Memory B cell (primary cell): ENCODE results near the gene CAMK1D.

Experiments
- ATAC-seq: fragments of 150-1000 bp; cut with Tn5 transposase; 2 replicates; pipeline ENCODE4 v1.10.0; 2021; ENCODE audit warnings: low read depth, mild to moderate bottlenecking, moderate library complexity
- DNase-seq, 2 donors: peaks; one replicate each; pipeline ENCODE4 v3.0.0; 2022; ENCODE audit warnings: low spot score in 2 of 2
- H3K27ac Mint-ChIP-seq: one replicate; pipeline ENCODE4 v1.8.0; 2022; ENCODE audit warnings: mild to moderate bottlenecking, moderate library complexity, mixed read lengths
- H3K27me3 Mint-ChIP-seq: one replicate; pipeline ENCODE4 v1.8.0; 2022; ENCODE audit warnings: mixed read lengths
- H3K36me3 Mint-ChIP-seq: one replicate; pipeline ENCODE4 v1.8.0; 2022; ENCODE audit warnings: mild to moderate bottlenecking, mixed read lengths
- H3K4me1 Mint-ChIP-seq: one replicate; pipeline ENCODE4 v1.8.0; 2022; ENCODE audit warnings: mixed read lengths
- H3K4me3 Mint-ChIP-seq: one replicate; pipeline ENCODE4 v1.8.0; 2022; ENCODE audit warnings: mild to moderate bottlenecking, moderate library complexity, mixed read lengths
- H3K9me3 Mint-ChIP-seq: one replicate; pipeline ENCODE4 v1.8.0; 2022; ENCODE audit warnings: mixed read lengths

The CAMK1D gene

DNA sequence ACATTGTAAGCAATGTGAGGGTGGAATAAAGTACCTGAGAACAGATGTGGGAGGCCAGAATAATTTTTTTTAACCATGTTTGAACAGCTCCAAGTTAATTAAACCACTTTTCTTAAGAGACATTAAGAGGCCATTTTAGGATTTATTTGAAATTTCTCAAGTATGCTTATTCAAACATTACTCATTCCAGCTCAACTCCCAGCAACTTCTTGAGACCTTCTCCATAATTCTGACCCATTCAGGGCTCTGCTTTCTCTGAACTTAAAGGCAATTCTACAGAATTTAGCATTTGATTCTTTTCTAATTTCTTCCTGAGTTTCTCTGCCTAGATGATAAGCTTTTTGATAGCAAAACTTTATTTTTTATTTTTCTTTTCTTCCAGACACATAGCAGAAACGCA, 314.5 kb downstream of the CAMK1D start:
- Mint-ChIP-seq H3K27ac (no peak overlapping the region), H3K4me1 (peaks cover 13% of the 10 kb centered on the region), H3K27me3 (no peaks in the 10 kb centered on the region), H3K4me3 (no peak overlapping the region), H3K9me3 (no peaks in the 10 kb centered on the region), H3K36me3 (peaks cover 18% of the 10 kb centered on the region)
- ATAC-seq, result no peak
- no peak for DNase-seq

DNA sequence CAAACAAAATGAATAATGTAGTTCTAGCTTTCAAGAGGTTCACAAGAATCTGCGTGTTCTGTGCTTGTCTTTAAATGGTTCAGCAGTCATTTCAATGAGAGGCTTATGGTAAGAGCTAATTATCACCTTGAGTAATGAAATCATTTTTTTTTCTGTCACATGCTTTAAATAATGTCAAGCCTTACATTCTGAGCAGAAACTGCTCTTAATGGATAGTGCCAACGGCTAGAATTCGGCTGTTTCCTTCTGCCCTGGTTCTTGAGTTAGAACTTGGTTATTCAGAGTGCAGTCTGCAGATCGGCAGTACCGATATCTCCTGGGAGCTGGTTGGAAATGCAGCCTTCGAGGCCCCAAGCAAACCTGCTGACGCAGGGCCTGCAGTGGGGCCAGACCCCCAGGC, 316.2 kb downstream of the CAMK1D start:
- ATAC-seq (no peak), DNase-seq (no peak)
- Mint-ChIP-seq H3K27me3 (no peaks in the 10 kb centered on the region), H3K9me3 (no peaks in the 10 kb centered on the region), H3K36me3 (peaks cover 30% of the 10 kb centered on the region), H3K4me1 (peaks cover 6% of the 10 kb centered on the region), H3K4me3 (no peak overlapping the region), H3K27ac (no peak overlapping the region)

DNA sequence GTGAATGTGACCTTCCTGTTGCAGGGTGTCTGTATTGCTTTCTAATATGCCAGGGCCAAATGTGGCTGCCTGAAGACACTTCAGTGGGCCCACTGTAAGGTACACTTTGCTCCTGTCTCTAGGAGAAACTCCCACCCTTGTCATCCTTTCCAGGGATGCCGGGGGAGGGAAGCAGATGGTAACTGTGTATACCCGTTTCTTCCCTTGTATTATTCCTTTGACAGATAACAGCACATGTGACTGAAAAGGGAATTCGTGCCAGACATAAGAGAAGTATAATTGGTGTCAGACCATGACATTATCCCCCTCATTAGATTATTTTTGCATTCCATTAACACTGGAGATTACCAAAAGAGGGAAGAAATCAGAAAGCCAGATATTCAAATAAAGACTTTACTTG, 317.7 kb downstream of the CAMK1D start:
- no peak overlapping the region for H3K4me3 Mint-ChIP-seq
- DNase-seq (no peak), ATAC-seq (no peak)
- peaks cover 35% of the 10 kb centered on the region for H3K36me3 Mint-ChIP-seq
- H3K9me3 Mint-ChIP-seq, result no peaks in the 10 kb centered on the region
- H3K4me1 Mint-ChIP-seq, result peaks cover 8% of the 10 kb centered on the region
- no peaks in the 10 kb centered on the region for H3K27me3 Mint-ChIP-seq
- H3K27ac Mint-ChIP-seq, result no peak overlapping the region

DNA sequence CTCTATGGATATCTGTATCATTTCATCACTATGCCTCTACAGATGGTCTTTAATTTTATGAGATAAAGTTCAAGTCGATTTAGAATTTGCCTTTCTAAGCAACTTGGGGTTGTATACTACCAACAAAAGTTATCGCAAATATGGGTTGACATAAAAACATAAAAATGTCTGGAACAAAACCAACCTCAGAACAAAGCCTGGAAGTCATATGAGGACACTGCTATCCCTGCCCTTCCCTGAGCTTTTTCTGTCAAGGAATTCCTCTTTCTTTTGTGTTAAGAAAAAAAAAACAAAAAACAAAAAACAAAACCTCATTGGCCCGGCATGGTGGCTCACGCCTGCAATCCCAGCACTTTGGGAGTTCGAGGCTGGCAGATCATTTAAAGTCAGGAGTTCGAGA, 319.3 kb downstream of the CAMK1D start:
- H3K36me3 Mint-ChIP-seq, result peaks cover 35% of the 10 kb centered on the region
- peaks cover 3% of the 10 kb centered on the region for H3K4me1 Mint-ChIP-seq
- ATAC-seq (no peak), DNase-seq (no peak)
- no peaks in the 10 kb centered on the region for H3K27me3 Mint-ChIP-seq
- H3K27ac Mint-ChIP-seq, result peak overlapping the region; percentile 39
- no peak overlapping the region for H3K4me3 Mint-ChIP-seq
- no peaks in the 10 kb centered on the region for H3K9me3 Mint-ChIP-seq

DNA sequence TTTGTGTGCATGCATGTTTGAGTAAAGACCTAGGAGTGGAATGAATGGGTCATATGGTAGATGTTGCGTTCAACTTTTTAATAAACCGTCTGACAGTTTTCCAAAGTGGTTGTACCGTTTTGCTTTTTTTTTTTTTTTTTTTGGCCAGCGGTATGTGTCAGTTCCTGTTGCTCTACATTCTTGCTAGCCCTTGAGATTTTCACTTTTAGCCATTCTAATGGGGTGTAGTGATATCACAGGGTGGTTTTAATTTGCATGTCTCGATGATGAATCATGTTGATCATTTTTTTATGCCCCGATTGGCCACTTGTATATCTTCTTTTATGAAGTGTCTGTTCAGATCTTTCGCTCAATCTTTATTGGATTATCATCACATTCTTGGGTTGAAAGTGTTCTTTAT, 320.7 kb downstream of the CAMK1D start:
- no peaks in the 10 kb centered on the region for H3K9me3 Mint-ChIP-seq
- DNase-seq (no peak), ATAC-seq (no peak)
- H3K27me3 Mint-ChIP-seq, result no peaks in the 10 kb centered on the region
- peaks cover 3% of the 10 kb centered on the region for H3K4me1 Mint-ChIP-seq
- H3K4me3 Mint-ChIP-seq, result no peak overlapping the region
- peaks cover 35% of the 10 kb centered on the region for H3K36me3 Mint-ChIP-seq
- peak overlapping the region; percentile 24 for H3K27ac Mint-ChIP-seq

DNA sequence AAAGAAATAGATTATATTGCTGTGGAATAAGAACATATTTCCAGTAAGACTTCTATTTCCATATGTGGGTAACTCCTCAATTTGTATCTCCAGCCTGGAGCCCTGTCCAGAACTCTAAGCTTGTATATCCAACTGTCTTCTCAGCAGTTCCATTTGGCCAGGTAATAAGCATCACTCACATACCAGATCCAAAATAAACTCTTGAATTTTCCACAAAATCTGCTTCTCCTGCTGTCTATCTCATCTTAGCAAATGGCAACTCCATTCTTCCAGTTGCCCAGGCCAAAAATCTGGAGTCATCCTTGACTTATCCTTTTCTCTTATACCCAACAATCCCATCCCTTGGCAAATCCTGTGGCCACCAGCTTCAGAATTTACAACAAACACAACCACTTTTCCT, 325.8 kb downstream of the CAMK1D start:
- Mint-ChIP-seq H3K36me3 (peaks cover 40% of the 10 kb centered on the region), H3K27ac (no peak overlapping the region), H3K9me3 (peaks cover 2% of the 10 kb centered on the region), H3K27me3 (no peaks in the 10 kb centered on the region), H3K4me1 (peaks cover 13% of the 10 kb centered on the region), H3K4me3 (no peak overlapping the region)
- ATAC-seq (no peak), DNase-seq (no peak)

DNA sequence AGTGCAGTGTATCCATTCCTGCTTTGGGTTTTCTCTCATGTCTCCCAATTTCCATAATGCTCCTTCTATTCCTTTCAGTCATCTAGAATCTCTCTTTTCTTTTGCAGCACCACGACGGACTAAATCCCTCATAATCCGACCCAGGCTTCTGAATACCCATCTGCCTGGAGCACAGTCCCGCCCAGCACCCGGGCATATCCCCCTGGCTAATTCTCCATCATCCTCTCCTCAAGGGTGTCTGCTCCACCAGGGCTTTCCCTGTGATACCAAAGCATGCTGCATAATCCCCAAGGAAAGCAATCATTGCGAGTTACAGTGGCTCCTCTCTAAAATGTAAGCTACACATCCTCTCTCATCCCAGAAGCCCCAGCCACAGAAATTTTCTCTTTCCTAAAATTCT, 330.3 kb downstream of the CAMK1D start:
- ATAC-seq (no peak), DNase-seq (no peak)
- Mint-ChIP-seq H3K9me3 (peaks cover 2% of the 10 kb centered on the region), H3K27ac (no peak overlapping the region), H3K4me3 (no peak overlapping the region), H3K36me3 (peaks cover 42% of the 10 kb centered on the region), H3K27me3 (no peaks in the 10 kb centered on the region), H3K4me1 (peaks cover 17% of the 10 kb centered on the region)

DNA sequence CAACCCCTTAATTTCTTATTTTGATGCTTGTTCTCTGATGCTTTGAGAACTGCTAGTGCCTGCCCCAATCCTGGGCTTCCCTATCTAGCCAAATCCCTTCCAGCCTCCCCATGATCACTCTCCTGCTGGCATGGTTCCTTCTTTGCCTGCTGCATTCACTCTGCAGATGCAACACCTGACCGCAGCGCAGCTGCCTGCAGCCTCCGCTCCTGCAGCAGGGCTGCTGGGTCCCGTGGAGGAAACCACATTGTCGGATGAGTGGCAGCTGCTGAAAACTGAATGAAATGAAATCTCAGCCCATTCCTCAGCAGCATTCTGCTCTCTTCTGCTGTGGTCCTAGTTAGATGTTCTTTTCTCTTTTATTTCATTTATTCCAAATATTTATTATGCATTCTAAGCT, 331.9 kb downstream of the CAMK1D start:
- no peak for ATAC-seq
- peaks cover 2% of the 10 kb centered on the region for H3K9me3 Mint-ChIP-seq

DNA sequence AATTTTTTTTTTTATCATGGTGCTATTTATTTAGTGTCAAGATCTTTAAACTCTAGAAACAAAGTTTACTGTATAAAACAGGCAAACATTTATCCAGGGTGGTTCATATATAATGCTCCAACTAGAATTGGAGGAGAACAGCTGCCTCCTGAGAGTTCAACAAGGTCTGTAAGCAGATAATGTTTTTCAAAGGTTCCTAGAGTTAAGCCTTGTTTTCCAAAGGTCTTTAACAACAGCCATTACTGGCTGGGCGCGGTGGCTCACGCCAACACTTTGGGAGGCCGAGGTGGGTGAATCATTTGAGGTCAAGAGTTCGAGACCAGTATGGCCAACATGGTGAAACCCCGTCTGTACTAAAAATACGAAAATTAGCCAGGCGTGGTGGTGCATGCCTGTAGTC, 335.4 kb downstream of the CAMK1D start:
- ATAC-seq (no peak), DNase-seq (no peak)
- Mint-ChIP-seq H3K9me3 (no peaks in the 10 kb centered on the region), H3K27me3 (no peaks in the 10 kb centered on the region), H3K27ac (no peak overlapping the region), H3K36me3 (peaks cover 12% of the 10 kb centered on the region), H3K4me1 (peaks cover 8% of the 10 kb centered on the region), H3K4me3 (no peak overlapping the region)

More for the DNA sequence above, 331.9 kb downstream of the CAMK1D start:
- Mint-ChIP-seq H3K4me3 (no peak overlapping the region), H3K27me3 (no peaks in the 10 kb centered on the region), H3K27ac (no peak overlapping the region), H3K36me3 (peaks cover 33% of the 10 kb centered on the region), H3K4me1 (peaks cover 11% of the 10 kb centered on the region)
- no peak for DNase-seq

DNA sequence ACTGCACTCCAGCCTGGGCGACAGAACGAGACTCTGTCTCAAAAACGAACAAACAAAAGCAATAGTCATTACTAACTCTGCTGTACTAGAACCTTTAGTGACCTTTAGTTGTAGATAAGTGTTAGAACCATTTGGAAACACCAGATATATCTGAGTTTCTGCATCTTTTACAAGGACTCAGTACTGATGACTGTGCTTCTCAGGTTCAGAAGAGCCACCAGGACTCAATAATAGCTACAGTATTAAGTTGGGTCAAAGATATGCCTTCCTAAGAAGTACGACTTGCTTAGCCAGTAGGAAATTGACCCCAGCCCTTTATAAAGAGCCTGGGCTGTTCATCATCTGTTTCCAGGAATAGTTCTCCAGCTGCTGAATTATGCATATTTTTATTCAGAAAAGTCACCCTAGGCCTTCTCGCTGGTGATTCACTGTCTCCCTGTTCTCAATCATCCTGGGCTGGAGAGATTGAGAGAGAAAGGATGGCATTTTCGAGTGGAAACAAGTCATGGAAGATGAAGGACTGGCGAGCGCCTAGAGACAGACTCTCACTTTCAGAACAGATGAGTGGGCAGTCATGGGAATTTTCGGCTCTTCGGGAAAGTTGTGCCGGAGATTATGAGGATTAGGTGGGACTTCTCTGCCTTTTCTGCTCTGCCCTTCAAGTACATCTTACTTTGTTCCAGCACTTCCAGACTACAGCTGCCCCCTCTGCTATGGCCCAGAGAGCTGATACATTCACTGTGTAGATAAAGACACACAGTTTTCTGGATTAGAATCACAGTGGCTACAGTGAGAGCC, 336.1 kb downstream of the CAMK1D start:
- Mint-ChIP-seq H3K4me3 (no peak overlapping the region), H3K27me3 (no peaks in the 10 kb centered on the region)

DNA sequence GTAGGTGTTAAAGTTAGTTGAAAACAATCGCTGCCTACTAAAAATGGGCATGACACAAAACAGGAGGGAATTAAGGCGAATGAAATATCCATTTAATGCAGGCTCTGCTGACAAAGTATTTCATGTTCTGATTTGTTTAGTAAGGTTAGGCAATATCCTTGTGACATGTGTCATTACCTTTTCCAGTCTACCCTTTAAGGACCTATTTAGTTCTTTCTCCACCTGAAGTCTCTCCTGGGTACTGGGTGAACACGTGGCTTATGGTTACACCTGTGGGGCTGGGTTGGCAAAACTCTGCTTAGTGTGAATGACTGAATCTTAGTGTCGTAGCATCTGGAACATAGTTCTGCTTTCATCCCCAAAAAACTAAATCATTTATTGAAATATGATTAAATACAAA, 338.6 kb downstream of the CAMK1D start:
- H3K9me3 Mint-ChIP-seq, result no peaks in the 10 kb centered on the region
- peaks cover 6% of the 10 kb centered on the region for H3K36me3 Mint-ChIP-seq
- no peak for ATAC-seq
- no peaks in the 10 kb centered on the region for H3K27me3 Mint-ChIP-seq
- DNase-seq, result no peak
- H3K27ac Mint-ChIP-seq, result peak overlapping the region; percentile 75
- H3K4me1 Mint-ChIP-seq, result peaks cover 8% of the 10 kb centered on the region
- H3K4me3 Mint-ChIP-seq, result no peak overlapping the region

More for the DNA sequence above, 336.1 kb downstream of the CAMK1D start:
- Mint-ChIP-seq H3K27ac (no peak overlapping the region), H3K9me3 (no peaks in the 10 kb centered on the region), H3K36me3 (peaks cover 9% of the 10 kb centered on the region), H3K4me1 (peaks cover 10% of the 10 kb centered on the region)
- no peak for DNase-seq
- no peak for ATAC-seq

DNA sequence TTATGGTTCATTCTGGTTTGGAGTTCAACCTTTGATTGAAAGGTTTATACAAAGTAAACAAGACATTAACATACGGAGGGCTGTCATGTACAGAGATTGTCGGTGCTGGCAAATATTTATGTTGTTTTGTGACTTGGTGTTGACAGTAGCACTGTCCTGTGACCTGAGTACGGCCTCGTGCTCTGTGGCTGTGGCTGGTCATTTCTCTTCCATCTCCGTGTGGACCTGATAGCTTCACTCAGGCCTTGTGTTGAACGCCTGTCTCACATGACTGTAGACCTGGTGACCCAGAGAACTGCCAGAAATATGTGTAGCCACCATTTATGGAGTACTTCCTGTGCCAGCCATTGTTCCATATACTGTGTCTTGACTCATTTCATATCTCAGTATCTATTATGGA, 340.5 kb downstream of the CAMK1D start:
- no peak for ATAC-seq
- no peak overlapping the region for H3K27ac Mint-ChIP-seq
- DNase-seq, result no peak
- H3K27me3 Mint-ChIP-seq, result no peaks in the 10 kb centered on the region
- no peaks in the 10 kb centered on the region for H3K9me3 Mint-ChIP-seq
- peaks cover 4% of the 10 kb centered on the region for H3K36me3 Mint-ChIP-seq
- H3K4me3 Mint-ChIP-seq, result no peak overlapping the region
- peaks cover 8% of the 10 kb centered on the region for H3K4me1 Mint-ChIP-seq

DNA sequence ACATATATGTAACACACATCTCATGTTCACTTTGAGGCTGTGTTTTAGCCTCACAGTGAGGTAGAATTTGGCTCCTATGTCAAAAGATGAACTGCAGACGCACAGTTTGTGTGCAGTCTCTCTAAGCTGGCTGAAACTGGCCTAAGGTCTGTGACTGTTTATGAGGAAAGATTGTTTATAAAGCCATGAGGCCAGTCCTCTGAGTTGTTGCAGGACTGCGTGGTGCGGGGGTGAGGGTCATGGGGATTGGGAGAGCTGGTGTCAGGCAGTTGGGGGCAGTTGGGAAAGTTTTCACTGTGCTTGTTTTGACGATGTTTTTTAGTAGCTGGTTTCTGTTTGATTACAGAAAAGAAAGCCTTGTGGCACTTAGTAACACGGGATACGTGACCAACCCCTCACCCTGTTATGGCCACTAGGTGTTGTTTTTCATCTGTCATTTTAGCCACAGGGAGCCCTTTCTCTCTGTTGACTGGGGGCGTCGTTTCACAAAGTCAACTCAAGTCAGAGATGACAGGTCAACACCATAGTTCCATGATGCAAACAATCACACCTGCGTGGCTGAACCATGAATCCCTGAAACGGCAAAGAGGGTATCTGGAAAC, 341.3 kb downstream of the CAMK1D start:
- DNase-seq (no peak), ATAC-seq (no peak)
- Mint-ChIP-seq H3K4me1 (peaks cover 8% of the 10 kb centered on the region), H3K4me3 (no peak overlapping the region), H3K27ac (peak overlapping the region; percentile 22), H3K9me3 (no peaks in the 10 kb centered on the region), H3K36me3 (peaks cover 6% of the 10 kb centered on the region), H3K27me3 (no peaks in the 10 kb centered on the region)

DNA sequence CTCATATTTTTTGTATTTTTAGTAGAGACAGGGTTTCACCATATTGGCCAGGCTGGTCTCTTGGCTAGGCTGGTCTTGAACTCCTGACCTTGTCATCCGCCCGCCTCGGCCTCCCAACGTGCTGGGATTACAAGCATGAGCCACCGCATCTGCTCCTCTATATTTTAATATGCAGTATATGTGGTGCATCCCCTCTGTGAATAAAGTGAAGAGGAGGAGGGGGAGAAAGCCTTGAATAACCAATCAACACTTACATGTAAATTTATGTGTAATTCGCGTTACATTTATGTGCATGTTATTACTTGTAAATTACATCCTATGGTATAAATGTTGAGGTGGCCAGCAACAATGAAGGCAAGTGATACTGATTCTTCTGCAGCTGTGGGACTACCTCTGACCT, 342.2 kb downstream of the CAMK1D start:
- peaks cover 8% of the 10 kb centered on the region for H3K4me1 Mint-ChIP-seq
- no peak overlapping the region for H3K27ac Mint-ChIP-seq
- H3K27me3 Mint-ChIP-seq, result no peaks in the 10 kb centered on the region
- H3K9me3 Mint-ChIP-seq, result no peaks in the 10 kb centered on the region
- no peak for DNase-seq
- peaks cover 6% of the 10 kb centered on the region for H3K36me3 Mint-ChIP-seq
- no peak overlapping the region for H3K4me3 Mint-ChIP-seq
- no peak for ATAC-seq

DNA sequence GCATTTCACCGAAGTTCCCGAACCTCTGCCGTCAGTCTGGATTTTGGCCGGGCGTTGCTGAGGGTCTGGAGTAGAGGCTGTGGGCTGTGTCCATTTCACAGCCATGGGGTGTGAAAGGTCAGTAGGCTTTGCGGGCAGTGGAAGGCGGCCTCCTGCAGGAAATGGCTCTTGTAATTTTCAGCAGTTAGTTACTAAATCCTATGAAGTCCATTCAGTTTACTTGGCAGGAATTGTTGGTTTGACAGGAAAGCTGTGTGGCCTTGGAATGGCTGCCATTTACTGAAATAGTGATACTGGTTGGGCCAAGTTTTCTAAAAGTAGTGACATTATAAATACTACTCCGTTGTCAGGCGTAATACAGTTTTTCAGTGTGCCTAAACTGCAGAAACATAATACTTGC, 348.4 kb downstream of the CAMK1D start:
- no peak overlapping the region for H3K27ac Mint-ChIP-seq
- DNase-seq (no peak), ATAC-seq (no peak)
- no peak overlapping the region for H3K4me3 Mint-ChIP-seq
- peaks cover 20% of the 10 kb centered on the region for H3K4me1 Mint-ChIP-seq
- H3K36me3 Mint-ChIP-seq, result peaks cover 24% of the 10 kb centered on the region
- no peaks in the 10 kb centered on the region for H3K27me3 Mint-ChIP-seq
- no peaks in the 10 kb centered on the region for H3K9me3 Mint-ChIP-seq
